ENCODE measurements around the gene RAMACL.
"Not testable (repeated sequence)": the region's sequence is repeated elsewhere in the genome, so short reads cannot be mapped to it uniquely, and the experiment has no call there.

The RAMACL gene

GRCh38 chr6:166555086-166555485, 31.4 kb downstream of the RAMACL start:
- DNase-seq (ENCODE audit: low read depth): no peak

DNA sequence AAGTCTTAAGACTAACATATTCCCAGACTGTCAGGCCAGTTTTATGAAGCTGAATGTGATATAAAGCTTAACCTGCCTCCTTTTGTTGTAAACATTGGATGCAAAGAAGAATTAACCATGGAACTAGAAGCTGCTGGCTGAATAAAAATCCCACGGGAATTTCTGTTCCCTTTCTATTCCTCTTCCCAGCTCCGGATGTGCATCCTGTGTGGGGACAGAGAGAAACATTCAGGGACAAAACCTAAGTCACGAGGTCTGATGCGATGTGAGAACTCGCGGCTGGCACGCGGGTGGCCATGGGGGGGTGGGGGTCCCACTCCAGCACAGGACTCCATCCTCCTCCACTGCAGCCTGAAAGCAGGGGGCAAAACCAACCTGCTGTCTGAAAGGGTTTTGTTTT, 32.2 kb downstream of the RAMACL start:
- DNase-seq (ENCODE audit: low read depth): no peak

GRCh38 chr6:166553563-166554271, 32.8 kb downstream of the RAMACL start:
- DNase-seq (ENCODE audit: low read depth): no peak

DNA sequence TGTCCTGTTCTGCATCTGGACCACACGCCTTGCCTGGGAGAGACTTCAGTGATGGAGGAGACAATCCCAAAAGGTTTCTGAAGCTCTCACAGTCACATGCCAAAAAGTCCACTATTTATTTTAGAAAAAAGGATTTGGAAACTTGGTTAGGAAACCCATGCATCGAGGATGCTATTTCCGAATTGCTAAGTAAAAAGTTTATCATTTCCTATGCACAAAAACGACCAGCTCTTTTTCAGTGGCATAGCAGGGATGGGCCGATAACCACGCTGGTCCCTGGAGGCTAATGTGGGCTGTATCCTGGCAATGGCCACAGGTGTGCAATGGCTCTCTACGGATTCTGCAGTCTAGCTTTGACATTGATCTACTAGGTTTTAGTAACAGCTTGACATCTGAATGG, 33.9 kb downstream of the RAMACL start:
- no peak for DNase-seq (ENCODE audit: low read depth)

DNA sequence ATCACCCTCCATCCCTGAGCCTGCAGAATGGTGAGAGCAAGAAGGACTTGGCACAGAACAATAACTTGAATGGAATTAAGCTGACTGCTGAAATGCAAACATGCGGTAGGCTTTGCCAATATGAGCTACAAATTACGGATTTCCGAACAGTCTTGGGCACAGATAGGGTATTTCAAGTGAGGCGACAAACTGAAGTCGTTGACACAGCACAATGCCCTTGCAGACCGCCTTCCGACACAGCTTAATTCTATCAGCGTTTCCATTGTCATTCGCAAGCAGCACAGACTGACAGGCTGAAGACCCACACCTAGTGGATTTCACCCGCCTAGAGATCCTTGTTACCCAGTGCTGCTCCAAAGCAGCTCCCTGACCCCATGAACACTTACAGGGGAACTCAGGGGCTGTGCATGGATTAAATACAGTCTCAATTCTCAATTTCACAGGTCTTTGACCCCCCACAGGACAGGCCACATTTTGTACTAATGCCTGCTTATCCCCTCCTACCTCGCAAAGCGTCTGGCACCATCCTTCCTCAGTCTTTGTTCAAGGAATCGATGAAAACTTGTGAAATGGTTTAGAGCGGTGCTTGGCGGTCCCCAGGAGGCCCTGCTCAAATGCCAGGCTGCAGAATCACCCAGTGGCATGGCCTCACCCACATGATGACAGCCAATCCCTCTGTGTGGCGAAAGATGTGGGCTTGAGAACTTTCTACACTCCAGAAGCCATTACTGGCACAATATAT, 34.6 kb downstream of the RAMACL start:
- DNase-seq (ENCODE audit: low read depth): no peak

DNA sequence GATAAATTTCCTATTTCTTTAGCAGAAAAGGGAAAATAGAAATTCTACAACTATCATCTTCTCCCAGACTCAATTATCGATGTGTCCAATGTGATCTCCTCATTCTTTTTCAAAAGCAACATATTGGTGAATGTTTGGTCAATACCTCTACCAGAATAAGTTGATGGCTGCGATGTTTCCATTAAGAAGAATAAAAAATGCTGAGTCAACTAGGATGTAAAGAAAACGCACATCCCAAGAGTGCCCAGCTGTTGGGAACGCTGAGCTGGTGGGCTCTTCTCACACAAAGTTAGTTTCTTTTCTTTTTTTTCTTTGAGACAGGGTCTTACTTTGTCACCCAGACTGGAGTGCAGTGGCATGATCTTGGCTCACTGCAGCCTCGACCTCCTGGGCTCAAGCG, 39.8 kb downstream of the RAMACL start:
- DNase-seq (ENCODE audit: low read depth): no peak

DNA sequence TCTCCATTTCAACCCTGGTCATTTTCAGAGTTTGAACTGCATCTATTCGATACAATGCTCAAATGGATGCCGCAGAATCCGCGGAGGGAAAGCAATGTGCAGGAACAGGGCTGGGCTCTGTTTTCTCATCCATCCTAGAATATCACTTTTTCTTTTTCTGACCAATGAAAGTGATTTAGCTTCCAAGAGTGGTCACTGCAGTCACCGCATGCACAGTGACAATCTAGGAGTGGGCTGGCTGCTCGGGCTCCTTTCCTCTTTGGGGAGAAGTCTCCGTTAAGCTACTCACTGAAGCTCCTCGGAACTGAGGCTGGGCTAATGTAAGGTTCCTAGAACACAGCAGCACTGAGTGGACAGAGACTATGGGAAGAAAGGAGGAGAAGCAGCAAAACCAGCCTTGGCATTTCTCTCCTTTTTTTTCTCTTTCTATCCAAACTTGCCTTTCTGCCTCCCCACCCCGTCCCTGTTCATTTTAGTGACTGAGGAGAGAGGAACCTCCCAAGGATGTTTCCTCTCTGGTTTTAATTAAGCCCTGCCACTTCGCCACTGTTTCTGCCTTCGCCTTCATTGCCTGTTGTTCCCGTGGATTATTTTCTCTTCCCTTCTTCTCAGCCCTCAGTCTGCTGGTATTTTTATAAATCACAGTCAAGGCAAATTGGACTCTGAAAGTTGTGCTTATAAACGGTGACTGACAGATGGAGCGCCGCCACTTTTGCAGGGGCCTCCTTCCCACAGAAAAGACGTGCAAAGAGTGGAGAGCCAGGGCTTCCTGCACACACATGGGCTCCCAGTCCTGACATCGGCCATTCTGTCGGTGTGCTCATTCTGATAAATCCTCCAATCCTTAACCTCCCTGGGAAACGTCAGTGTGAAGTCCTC, 41.1 kb downstream of the RAMACL start:
- DNase-seq (ENCODE audit: low read depth): no peak

GRCh38 chr6:166544296-166544605, 42.2 kb downstream of the RAMACL start:
- no peak for DNase-seq (ENCODE audit: low read depth)

GRCh38 chr6:166543603-166544295, 42.7 kb downstream of the RAMACL start:
- DNase-seq (ENCODE audit: low read depth): no peak

DNA sequence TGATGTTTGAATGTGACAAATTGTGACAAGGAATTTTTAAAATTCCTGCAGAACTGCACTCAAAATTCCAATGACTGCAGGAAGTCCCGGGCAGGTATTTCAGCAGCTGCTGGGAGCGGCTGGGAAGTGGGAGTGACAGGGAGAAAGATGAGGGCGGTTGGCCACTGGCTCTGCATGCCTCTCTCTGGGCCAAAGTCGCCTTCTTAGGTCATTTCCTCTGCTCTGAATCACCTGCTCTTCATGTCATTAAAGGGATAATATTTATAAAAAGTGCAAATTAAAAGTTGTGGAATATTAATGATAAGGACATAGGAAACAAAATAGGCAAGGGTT, 43.9 kb downstream of the RAMACL start:
- DNase-seq (ENCODE audit: low read depth): no peak

GRCh38 chr6:166541876-166542579, 44.5 kb downstream of the RAMACL start:
- no peak for DNase-seq (ENCODE audit: low read depth)

GRCh38 chr6:166541366-166541765, 45.1 kb downstream of the RAMACL start:
- no peak for DNase-seq (ENCODE audit: low read depth)

GRCh38 chr6:166540631-166541331, 45.7 kb downstream of the RAMACL start:
- peak; percentile 51 for DNase-seq (ENCODE audit: low read depth)

DNA sequence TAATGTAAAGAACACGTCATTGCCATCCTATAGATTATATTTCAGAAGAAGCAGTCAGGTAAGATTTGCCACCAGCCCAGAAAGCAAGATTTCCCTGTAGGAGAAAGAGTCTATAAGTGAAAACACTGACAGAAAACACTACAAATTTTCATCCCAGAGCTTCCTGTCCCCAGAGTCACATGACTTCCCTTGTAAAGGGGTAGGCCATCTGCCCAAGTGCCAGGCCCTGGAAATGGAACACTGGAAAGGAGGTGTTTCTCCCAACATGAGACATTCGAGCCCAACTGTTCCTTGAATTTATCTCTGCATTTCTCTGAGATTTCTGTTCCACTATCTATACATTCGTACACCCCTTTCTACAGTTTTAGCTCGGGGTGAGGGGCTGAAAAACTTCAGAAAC, 46.9 kb downstream of the RAMACL start:
- DNase-seq (ENCODE audit: low read depth): no peak

DNA sequence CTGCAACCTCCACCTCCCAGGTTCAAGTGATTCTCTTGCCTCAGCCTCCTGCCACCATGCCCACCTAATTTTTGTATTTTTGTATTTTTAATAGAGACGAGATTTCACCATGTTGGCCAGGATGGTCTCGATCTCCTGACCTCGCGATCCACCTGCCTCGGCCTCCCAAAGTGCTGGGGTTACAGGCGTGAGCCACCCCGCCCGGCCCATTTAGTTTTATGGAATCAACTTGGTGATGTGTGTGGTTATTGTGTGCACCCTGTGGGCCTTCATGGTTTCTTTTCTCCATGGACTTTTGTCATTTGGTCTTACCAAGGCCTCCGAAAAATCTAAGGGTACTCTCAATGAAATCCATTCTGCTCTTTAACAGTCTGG, 47.5 kb downstream of the RAMACL start:
- DNase-seq (ENCODE audit: low read depth): not testable (repeated sequence)

GRCh38 chr6:166538297-166539010, 48.0 kb downstream of the RAMACL start:
- DNase-seq (ENCODE audit: low read depth): no peak

DNA sequence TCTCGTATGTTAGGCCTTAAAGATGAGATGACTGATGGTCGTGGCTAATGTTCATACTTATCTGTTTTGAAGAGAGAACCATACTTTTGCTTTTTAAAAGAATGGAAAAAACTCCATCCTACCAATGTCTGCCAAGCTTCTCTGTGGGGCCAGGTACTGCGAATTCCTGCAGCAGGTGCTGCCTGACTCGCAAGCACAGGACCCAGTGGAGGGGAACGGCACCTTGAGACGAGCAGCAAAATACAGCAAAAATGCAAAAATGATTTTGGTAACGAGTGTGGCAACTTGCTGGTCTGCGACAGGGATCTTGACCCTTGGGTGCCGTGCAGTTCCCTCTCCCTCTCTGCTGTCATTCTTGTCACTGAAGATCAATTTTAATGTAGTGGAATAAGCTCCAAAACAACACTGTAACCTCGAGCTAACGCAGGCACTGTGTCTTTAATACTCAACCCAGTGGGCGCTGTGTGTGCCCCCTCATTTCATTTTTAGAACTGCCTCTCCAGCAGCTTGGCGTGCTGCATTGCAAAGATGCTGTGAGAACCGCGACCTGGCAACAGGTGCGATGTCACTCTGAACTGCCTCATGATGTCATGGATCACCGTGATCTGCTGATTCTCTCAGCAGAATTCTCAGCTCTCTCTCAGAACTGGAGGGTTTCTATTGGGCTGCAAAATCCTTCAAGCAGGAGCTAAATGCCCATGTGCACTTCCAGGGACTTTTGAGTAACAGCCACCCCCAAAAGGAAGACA, 51.6 kb downstream of the RAMACL start:
- no peak for DNase-seq (ENCODE audit: low read depth)

GRCh38 chr6:166533205-166533824, 53.2 kb downstream of the RAMACL start:
- no peak for DNase-seq (ENCODE audit: low read depth)
